ENCODE measurements around the gene ACRV1.
"Not testable (repeated sequence)": the region's sequence is repeated elsewhere in the genome, so short reads cannot be mapped to it uniquely, and the experiment has no call there.

The ACRV1 gene, protein sequence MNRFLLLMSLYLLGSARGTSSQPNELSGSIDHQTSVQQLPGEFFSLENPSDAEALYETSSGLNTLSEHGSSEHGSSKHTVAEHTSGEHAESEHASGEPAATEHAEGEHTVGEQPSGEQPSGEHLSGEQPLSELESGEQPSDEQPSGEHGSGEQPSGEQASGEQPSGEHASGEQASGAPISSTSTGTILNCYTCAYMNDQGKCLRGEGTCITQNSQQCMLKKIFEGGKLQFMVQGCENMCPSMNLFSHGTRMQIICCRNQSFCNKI

DNA sequence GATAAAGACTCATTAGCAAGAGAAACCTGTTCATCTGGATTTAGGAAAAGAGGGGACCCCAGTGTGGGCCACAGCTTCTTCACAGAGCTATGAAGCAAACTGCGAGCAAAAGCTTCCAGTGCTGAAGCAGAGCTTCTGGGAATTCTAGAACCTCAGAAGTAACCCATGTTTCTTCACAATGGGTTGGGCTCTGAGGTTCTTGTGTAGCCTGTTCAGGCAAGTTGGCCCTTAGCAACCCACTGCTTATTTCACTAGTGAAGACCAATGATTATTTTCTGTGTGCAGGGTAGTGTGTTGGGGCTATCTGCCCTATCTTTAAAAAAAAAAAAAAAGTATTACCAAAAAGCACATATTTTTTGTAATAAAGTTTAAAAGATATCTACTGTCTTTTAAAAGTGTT lies at the start of gene ACRV1:
TSS of gene ACRV1 (minus strand) at position 101 of the 400 bp plus-strand sequence. CDS start at position 34, 67 bp downstream.
- no peak for DNase-seq (ENCODE audit: low read depth)

GRCh38 chr11:125728969-125729368 lies 48.3 kb upstream of the ACRV1 start:
- DNase-seq (ENCODE audit: low read depth), result no peak

- peak; percentile 8 for DNase-seq (ENCODE audit: low read depth)
Observed at GRCh38 chr11:125724125-125724524, 43.5 kb upstream of the ACRV1 start.

GRCh38 chr11:125720781-125721180 lies 40.1 kb upstream of the ACRV1 start:
- no peak for DNase-seq (ENCODE audit: low read depth)

- not testable (repeated sequence) for DNase-seq (ENCODE audit: low read depth)
Observed at GRCh38 chr11:125704686-125705085, 24.0 kb upstream of the ACRV1 start.

DNA sequence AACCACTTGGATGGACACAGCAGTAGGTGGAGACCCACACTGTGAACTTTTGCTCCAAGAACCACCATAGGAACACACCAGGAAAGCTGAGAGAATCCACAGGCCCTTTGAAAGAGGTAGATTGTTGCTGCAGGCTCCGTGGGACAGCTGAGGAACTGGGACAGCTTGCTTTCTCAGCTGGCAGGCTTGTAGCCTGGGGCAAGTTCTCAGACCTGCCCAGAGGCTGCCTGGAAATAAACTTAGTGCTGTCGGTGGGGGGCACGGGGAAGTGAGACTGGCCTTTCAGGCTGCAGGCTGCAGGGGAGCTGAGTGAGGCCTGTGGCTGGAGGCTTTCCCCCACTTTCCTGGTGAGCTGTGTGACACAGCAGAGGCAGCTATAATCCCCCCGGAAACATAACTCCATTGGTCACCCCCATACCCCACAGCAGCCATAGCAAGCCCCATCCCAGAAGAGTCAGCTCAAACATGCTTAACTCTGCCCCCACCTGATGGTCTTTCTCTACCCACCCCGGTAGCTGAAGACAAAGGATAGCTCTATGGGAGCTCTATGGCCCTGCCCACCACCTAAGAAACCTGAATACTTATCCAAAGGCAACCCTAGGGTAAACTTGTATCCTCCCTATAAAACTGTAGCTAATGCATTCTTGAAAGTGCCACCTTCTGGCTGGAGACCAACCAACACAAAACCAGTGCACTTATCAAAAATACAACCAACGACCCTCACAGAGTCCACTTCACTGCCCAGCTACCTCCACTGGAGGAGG lies 21.4 kb upstream of the ACRV1 start:
- DNase-seq (ENCODE audit: low read depth), result no peak

DNA sequence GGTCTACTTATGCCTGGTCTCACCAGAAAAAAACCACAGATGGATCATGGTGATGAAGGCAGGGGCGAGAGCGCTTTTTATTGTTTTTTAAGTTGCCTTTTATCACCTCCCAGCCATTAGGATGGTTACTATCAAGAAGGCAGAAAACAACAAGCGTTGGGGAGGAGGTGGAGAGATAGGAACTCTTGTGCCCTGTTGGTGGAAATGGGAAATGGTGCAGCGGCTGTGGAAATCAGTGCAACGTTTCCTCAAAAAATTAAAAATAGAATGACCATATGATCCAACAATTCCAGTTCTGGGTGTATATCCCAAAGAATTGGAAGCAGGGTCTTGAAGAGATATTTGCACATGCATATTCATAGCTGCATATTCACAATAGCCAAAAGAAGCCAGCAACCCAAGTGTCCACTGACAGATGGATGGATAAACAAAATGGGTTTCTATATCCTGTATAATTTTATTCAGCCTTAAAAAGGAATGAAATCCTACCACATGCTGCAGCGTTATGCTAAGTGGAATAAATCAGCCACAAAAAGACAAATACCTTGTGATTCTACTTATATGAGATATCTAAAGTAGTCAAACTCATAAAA lies 20.5 kb upstream of the ACRV1 start:
- no peak for DNase-seq (ENCODE audit: low read depth)

GRCh38 chr11:125694951-125695350 lies 14.3 kb upstream of the ACRV1 start:
- no peak for DNase-seq (ENCODE audit: low read depth)

GRCh38 chr11:125692887-125693286 lies 12.2 kb upstream of the ACRV1 start:
- DNase-seq (ENCODE audit: low read depth), result no peak

DNA sequence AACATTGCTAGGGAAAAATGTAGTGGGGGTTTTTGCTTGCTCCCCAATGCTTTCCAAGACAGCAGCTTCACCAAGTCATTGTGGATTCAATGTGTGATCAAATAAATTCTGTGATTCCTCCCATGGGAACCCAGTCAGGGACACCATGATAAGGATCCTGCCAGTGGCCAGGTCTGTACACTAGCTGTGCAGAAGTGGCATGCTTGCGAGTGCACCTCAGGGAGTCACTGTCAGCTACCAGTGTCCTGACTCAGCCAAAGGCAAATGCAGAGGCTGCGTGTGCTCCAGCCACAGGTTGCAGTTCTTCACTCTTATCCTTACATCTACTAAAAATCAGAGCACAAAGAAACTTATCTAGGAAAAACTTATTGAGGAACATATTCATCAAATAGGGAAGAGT lies 9.4 kb upstream of the ACRV1 start:
- DNase-seq (ENCODE audit: low read depth), result no peak

GRCh38 chr11:125689274-125689859 lies 8.7 kb upstream of the ACRV1 start:
- no peak for DNase-seq (ENCODE audit: low read depth)

GRCh38 chr11:125688632-125689031 lies 8.0 kb upstream of the ACRV1 start:
- DNase-seq (ENCODE audit: low read depth), result no peak

DNA sequence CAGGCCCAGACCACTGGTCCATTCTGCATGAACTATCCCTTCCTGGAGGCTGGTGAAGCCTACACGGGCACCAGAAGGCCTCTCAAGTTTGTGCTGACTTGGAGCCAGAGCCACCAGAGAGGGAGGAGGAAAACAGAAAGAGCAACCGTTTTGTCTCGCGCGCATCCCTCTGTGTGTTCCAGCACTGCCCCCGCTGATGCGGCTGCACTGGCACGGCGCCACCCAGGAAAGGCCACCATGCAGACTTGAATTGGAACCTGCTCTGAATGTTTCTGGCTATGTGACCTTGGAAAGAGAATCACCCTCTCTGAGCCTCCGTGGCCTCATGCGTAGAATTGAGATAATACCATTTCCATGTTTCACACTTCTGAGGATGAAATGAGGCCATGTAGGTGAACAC lies 7.4 kb upstream of the ACRV1 start:
- DNase-seq (ENCODE audit: low read depth), result no peak

- no peak for DNase-seq (ENCODE audit: low read depth)
Observed at GRCh38 chr11:125685228-125685627, 4.6 kb upstream of the ACRV1 start.

DNA sequence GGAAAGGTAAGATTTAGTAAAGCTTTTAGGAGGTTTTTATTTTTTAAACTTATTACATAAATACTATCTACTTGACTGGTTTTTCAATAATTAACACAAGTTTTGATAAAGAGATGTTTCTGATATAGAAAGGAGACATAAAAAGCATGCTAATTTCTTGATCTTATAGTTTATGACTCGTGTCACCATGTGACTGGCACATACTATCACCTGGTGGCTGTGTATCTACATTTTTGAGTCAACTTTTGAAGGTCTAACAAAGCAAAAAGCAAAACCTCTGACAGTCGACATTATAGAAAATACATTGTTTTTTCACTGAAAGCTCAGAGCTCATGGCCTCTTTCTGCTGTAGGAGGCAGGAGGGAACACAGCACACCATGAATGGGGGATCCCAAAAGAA lies 810 bp downstream of the ACRV1 start:
- no peak for DNase-seq (ENCODE audit: low read depth)

DNA sequence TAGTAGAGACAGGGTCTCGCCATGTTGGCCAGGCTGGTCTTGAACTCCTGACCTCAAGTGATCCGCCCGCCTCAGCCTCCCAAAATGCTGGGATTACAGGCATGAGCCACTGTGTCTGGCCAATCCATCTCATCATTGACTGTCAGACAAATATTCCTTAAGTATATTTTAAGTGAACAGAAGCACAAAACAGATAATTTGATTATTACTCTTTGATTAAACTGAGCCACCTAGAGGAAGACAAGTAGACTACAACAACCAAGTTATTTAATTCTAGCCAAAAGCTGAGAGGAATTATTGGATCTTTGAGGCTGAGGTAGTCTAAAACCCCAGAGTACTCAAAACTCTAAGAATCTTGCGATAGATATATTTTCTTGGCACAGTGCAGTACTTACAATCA lies 1.2 kb downstream of the ACRV1 start:
- DNase-seq (ENCODE audit: low read depth), result no peak

DNA sequence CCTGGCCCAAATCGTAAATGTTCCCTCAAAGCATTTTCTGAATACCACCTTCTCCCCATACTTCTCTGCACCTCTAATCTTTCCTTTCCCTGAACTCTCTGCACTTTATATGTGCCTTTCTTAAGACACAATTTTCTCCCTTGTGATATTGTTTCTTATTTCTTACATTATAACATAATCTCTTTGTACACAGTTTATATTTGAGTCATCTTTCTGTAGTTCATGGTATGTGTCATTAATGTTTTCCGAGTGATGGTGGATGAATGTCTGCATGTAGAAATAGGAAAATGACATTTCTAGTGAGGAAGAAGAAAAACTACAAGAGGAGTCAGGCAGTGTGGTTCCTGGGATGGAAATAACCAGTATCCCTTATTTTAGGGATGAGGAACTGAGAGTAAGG lies 5.5 kb downstream of the ACRV1 start:
- DNase-seq (ENCODE audit: low read depth), result no peak

- no peak for DNase-seq (ENCODE audit: low read depth)
Observed at GRCh38 chr11:125674210-125674609, 6.4 kb downstream of the ACRV1 start.

DNA sequence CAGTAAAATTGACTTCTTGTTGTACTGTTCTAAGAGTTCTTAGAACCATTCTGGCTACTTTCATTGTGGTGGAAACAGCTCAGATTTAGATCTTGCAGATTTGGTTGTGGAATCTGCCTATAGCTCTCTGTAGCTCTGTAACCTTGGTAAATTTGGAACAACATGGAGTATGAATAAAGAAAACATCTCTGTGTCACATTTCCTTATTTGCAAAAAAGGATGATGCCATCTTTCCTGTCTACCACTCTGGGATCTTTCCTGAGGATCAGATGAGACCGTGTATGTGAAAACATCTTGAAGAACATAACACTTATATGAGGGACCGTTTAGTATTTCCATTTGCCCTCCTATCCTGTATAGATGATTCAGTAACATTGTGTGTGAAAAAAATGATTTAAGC lies 9.1 kb downstream of the ACRV1 start:
- no peak for DNase-seq (ENCODE audit: low read depth)

DNA sequence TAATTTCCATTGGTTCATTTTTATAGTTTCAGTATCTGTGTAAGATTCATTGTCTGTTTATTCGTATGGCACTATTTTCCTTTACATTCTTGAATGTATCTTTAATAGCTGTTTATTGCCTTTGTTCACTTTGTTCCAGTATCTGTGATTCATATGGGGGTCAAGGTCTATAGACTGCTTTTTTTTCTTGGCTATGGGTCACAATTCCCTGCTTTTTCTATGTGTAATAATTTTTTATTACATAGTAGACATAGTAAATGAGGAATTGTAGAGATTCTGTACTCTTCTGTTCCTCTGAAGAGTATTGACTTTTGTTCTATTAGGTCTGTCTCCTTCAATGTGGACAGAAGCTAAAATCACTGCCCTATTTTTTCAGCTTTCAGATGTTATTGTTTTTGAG lies 10.5 kb downstream of the ACRV1 start:
- no peak for DNase-seq (ENCODE audit: low read depth)

DNA sequence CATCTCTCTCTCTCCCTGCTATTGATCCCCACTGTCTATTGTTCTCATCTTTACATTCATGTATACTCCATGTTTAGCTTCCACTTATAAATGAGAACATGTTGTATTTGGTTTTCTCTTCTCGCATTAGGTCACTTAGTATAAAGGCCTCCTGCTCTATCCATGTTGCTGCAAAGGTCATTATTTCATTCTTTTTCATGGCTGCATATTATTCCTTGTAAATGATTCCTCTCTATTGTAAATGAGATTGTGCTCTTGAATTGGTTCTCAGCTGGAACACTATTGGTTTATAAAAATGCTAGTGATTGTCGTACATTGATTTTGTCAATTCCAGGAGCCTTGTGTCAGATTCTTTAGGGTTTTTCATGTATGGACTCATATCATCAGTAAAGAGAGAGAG lies 13.5 kb downstream of the ACRV1 start:
- DNase-seq (ENCODE audit: low read depth), result no peak

GRCh38 chr11:125663910-125664309 lies 16.7 kb downstream of the ACRV1 start:
- DNase-seq (ENCODE audit: low read depth), result no peak

GRCh38 chr11:125662689-125663088 lies 18.0 kb downstream of the ACRV1 start:
- DNase-seq (ENCODE audit: low read depth), result no peak

All from GM04503 (cell line).